Measurements from ENCODE around the gene C1orf159. TPM values are rescaled to one million over a fixed set of nuclear protein-coding genes. Genes with fewer than 3 reads are reported as not detected.

The C1orf159 gene
- polyA plus RNA-seq, 1 donor from 2014 or later: 31.5 TPM

DNA sequence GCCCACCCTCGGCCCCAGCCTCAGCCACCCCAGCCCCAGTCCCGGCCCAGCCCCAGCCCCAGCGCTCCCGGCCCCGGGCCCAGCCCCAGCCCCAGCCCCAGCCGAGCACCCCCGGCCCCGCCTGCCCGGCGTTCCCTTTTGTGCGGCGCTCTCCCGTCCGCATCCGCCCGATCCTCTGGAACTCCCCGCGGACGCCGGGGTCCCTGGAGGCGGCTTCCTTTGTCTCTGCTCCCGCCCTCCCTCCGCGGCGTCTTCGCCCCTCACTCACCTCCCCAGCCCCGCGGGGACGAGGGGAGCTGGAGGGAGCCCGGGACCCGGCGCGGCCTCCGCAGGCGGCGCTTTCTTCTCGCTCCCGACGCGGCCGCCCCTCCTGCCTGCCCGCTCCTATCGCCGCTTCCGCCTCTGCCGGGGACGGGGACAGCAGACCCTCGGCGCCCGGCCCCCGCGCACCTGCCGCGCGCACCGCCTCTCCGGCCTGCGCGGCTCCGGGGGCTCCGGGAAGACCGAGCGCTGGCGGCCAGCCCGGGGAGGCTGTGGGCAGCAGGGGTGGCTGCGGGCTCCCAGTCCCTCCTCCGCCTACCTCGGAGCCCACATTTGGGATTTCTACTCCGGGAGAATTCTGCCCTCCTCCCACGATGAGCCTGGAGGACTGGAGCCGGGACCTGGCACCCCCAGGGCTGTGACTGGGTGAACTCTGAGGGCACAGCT lies 82.0 kb downstream of the C1orf159 start:
- no peak overlapping the region for H2AFZ ChIP-seq (ENCODE audit: low read depth, low read length)
- no peaks in the 10 kb centered on the region for H3K27me3 ChIP-seq (ENCODE audit: insufficient read depth, low read depth, low read length)
- H3F3A ChIP-seq (ENCODE audit: insufficient read depth, low read length, poor library complexity, severe bottlenecking): no peaks in the 10 kb centered on the region
- peaks cover 4% of the 10 kb centered on the region for H3K79me2 ChIP-seq (replicated peaks; ENCODE audit: insufficient read depth, low read length)
- peak overlapping the region; percentile 48 for H3K4me2 ChIP-seq (ENCODE audit: low read length)
- H3K27ac ChIP-seq (ENCODE audit: low read length): peak overlapping the region; percentile 65
- H3K9me3 ChIP-seq (ENCODE audit: low read length): no peaks in the 10 kb centered on the region
- no peaks in the 10 kb centered on the region for H3K9me2 ChIP-seq (ENCODE audit: insufficient read depth, low read length)
- TF ChIP-seq TAF1 (IDR thresholded peaks at IDR 0.05; ENCODE audit: low read depth) (no peak), EP300 (conservative IDR thresholded peaks at IDR 0.05; ENCODE audit: poor library complexity, severe bottlenecking) (no peak), EZH2 (IDR thresholded peaks at IDR 0.05; ENCODE audit: borderline replicate concordance, insufficient read depth, low read length, poor library complexity, severe bottlenecking) (no peak), SMC3 (conservative IDR thresholded peaks at IDR 0.05; ENCODE audit: poor library complexity) (no peak), POLR2AphosphoS5 (IDR thresholded peaks at IDR 0.05) (no peak), MXI1 (conservative IDR thresholded peaks at IDR 0.05; ENCODE audit: poor library complexity, severe bottlenecking) (peak; percentile 23)
- TF ChIP-seq, protein P1, sequence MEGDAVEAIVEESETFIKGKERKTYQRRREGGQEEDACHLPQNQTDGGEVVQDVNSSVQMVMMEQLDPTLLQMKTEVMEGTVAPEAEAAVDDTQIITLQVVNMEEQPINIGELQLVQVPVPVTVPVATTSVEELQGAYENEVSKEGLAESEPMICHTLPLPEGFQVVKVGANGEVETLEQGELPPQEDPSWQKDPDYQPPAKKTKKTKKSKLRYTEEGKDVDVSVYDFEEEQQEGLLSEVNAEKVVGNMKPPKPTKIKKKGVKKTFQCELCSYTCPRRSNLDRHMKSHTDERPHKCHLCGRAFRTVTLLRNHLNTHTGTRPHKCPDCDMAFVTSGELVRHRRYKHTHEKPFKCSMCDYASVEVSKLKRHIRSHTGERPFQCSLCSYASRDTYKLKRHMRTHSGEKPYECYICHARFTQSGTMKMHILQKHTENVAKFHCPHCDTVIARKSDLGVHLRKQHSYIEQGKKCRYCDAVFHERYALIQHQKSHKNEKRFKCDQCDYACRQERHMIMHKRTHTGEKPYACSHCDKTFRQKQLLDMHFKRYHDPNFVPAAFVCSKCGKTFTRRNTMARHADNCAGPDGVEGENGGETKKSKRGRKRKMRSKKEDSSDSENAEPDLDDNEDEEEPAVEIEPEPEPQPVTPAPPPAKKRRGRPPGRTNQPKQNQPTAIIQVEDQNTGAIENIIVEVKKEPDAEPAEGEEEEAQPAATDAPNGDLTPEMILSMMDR (IDR thresholded peaks at IDR 0.05; ENCODE audit: poor library complexity, severe bottlenecking): no peak
- TF ChIP-seq, protein P2, sequence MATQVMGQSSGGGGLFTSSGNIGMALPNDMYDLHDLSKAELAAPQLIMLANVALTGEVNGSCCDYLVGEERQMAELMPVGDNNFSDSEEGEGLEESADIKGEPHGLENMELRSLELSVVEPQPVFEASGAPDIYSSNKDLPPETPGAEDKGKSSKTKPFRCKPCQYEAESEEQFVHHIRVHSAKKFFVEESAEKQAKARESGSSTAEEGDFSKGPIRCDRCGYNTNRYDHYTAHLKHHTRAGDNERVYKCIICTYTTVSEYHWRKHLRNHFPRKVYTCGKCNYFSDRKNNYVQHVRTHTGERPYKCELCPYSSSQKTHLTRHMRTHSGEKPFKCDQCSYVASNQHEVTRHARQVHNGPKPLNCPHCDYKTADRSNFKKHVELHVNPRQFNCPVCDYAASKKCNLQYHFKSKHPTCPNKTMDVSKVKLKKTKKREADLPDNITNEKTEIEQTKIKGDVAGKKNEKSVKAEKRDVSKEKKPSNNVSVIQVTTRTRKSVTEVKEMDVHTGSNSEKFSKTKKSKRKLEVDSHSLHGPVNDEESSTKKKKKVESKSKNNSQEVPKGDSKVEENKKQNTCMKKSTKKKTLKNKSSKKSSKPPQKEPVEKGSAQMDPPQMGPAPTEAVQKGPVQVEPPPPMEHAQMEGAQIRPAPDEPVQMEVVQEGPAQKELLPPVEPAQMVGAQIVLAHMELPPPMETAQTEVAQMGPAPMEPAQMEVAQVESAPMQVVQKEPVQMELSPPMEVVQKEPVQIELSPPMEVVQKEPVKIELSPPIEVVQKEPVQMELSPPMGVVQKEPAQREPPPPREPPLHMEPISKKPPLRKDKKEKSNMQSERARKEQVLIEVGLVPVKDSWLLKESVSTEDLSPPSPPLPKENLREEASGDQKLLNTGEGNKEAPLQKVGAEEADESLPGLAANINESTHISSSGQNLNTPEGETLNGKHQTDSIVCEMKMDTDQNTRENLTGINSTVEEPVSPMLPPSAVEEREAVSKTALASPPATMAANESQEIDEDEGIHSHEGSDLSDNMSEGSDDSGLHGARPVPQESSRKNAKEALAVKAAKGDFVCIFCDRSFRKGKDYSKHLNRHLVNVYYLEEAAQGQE (IDR thresholded peaks at IDR 0.05; ENCODE audit: borderline replicate concordance): peak; percentile 7
- peak overlapping the region; percentile 85 for H3K9ac ChIP-seq (ENCODE audit: low read length)
- no peaks in the 10 kb centered on the region for H4K20me1 ChIP-seq (ENCODE audit: insufficient read depth)
- H3K36me3 ChIP-seq (ENCODE audit: insufficient read depth, low read length): no peaks in the 10 kb centered on the region
- H3K4me3 ChIP-seq (ENCODE audit: low read length): peak overlapping the region; percentile 69

DNA sequence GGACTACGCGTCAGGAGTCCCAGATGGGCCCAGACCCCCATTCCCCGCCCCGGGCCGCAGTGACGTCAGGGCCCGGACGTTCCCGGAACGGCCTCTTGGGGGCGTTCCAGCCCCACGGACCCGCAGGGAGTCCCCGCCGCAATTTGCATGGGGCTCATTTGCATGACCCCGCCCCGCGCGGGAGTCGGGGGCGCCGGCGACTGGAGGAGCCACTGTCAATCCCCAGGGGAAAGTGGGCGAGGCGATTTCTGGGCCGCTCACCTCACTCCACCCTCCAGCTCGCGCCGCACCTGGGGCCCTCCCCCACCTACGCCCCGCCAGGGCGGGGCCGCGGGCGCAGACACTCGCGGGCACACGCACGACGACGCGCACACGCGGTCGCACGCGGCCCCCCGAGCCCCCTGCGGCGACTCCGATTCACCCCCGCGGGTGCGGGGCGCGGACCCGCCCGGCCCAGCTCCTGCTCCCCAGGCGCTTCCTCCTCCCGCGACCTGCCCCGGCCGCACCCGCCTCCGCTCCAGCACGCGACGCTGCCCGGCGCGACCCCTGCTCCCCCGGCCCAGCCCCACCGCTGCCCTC lies 82.8 kb downstream of the C1orf159 start:
- peak overlapping the region; percentile 85 for H3K9ac ChIP-seq (ENCODE audit: low read length)
- no peaks in the 10 kb centered on the region for H3K9me2 ChIP-seq (ENCODE audit: insufficient read depth, low read length)
- no peak overlapping the region for H3K4me2 ChIP-seq (ENCODE audit: low read length)
- no peaks in the 10 kb centered on the region for H3K9me3 ChIP-seq (ENCODE audit: low read length)
- H3K27me3 ChIP-seq (ENCODE audit: insufficient read depth, low read depth, low read length): no peaks in the 10 kb centered on the region
- H3K79me2 ChIP-seq (replicated peaks; ENCODE audit: insufficient read depth, low read length): peaks cover 4% of the 10 kb centered on the region
- no peaks in the 10 kb centered on the region for H3K36me3 ChIP-seq (ENCODE audit: insufficient read depth, low read length)
- no peaks in the 10 kb centered on the region for H4K20me1 ChIP-seq (ENCODE audit: insufficient read depth)
- peak overlapping the region; percentile 65 for H3K27ac ChIP-seq (ENCODE audit: low read length)
- TF ChIP-seq RAD21 (conservative IDR thresholded peaks at IDR 0.05) (peak; percentile 92), MXI1 (conservative IDR thresholded peaks at IDR 0.05; ENCODE audit: poor library complexity, severe bottlenecking) (peak; percentile 59), EP300 (conservative IDR thresholded peaks at IDR 0.05; ENCODE audit: poor library complexity, severe bottlenecking) (peak; percentile 52), TAF1 (IDR thresholded peaks at IDR 0.05; ENCODE audit: low read depth) (peak; percentile 43), EZH2 (IDR thresholded peaks at IDR 0.05; ENCODE audit: borderline replicate concordance, insufficient read depth, low read length, poor library complexity, severe bottlenecking) (no peak), POLR2AphosphoS5 (IDR thresholded peaks at IDR 0.05) (peak; percentile 67), SMC3 (conservative IDR thresholded peaks at IDR 0.05; ENCODE audit: poor library complexity) (peak; percentile 75)
- TF ChIP-seq, protein P1 (IDR thresholded peaks at IDR 0.05; ENCODE audit: poor library complexity, severe bottlenecking): peak; percentile 96
- TF ChIP-seq, protein P2 (IDR thresholded peaks at IDR 0.05; ENCODE audit: borderline replicate concordance): peak; percentile 4
- no peaks in the 10 kb centered on the region for H3F3A ChIP-seq (ENCODE audit: insufficient read depth, low read length, poor library complexity, severe bottlenecking)
- H2AFZ ChIP-seq (ENCODE audit: low read depth, low read length): no peak overlapping the region
- H3K4me3 ChIP-seq (ENCODE audit: low read length): peak overlapping the region; percentile 69

All from neural cell (in vitro differentiated cells).